Central memory CD4-positive, alpha-beta T cell (primary cell): ENCODE results near the gene LRRC66.

Source experiments
- DNase-seq: peaks from one replicate; pipeline ENCODE4 v3.0.0; 2022

Gene LRRC66

DNA sequence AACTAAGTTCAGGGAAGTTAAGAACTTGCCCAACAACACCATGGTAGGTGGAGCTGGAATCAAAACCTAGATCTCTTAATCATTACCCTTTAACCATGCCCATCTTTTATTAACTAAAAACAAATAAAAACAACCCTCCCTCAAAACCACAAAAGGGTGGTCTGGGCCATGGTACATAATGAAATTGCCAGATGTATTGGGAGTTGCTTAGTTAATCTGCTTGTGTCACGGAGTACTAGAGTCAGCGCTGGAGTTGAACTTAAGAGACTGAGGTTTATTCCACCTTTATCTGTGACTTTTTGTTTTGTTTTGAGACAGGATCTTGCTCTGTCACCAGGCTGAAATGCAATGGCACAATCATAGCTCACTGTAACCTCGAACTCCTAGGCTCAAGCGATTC is 13.3 kb downstream of the LRRC66 start:
- DNase-seq = no peak

DNA sequence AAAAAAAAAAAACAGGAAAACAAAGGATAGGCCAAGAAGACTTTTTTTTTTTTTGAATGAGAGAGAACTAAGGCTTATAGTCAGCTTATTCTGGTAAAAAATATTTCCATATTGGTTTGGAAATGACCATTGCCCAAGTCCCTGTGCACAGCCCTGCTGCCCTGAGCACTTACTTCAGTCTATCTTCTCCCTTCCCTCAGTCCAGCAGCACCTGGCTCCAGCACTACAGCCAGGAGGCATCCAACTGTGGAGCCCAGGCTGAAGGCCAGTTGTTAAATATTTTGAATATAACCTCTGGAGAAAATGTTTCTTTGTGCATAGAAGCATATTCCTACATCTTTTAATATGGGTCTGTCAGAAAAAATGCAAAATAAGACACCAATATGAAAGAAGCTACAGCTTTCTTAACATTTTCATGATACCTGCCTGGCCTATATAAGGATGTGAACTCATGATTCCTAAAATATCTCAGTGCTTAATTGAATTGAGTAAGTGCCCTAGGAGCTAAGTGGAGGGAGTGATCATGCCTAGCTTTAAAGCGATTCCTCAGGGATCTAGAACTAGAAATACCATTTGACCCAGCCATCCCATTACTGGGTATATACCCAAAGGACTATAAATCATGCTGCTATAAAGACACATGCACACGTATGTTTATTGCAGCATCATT is 14.4 kb downstream of the LRRC66 start:
- DNase-seq = no peak

DNA sequence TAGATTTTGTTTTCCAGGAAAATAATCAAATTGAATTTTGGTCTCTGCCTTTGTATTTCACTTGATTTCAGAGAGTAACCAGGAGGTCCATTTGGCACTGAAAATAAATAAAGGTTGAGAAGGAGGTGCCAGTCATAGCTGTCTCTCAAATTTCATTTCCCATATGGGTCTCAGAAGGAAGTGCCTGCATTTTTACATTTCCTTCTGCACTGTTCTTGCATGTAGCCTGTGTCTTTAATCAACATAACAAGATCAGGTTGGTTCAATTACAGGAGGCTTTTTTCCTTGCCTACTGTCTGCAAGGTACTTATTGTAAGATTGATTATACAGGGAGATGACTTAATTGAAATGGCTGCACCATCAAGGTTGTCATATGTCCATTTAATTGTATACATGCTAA is 15.7 kb downstream of the LRRC66 start:
- no peak for DNase-seq

DNA sequence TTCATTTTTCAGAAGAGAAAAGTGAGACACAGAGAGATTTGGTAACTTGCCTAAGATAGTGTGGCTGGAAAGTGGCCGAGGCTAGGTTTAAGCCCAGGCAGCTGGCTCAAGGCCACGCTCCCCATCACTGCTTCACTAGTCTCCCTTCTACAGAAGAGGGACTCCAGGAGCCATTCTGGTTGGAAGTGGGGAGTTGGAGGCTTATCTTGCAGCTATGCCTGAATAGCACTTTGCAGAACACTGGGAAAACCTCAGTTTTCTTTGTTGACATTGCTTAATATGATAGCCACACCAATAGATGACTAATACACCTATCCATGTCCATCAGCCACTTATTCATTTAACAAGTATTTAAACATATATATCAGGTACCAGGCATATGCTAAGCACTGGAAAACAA is 18.5 kb downstream of the LRRC66 start:
- DNase-seq = no peak

DNA sequence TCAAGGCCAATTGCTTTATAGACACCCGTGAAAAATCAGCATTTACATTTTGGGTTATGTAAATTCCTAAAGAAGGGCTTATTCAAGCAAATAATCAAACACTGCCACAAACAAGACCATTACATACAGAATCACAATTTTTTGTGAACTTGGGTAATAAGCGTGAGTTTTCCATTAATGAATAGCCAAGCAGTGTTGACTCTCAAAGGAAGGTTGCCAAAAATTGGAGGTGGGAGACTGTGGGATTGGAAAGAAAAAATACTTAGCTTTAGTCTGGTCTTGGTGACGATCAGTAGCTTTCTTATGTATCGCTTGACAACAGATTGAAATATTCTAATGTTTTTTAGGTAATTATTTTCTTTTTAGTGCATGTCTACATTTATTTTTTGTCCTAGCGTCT is 20.9 kb downstream of the LRRC66 start:
- DNase-seq = no peak

DNA sequence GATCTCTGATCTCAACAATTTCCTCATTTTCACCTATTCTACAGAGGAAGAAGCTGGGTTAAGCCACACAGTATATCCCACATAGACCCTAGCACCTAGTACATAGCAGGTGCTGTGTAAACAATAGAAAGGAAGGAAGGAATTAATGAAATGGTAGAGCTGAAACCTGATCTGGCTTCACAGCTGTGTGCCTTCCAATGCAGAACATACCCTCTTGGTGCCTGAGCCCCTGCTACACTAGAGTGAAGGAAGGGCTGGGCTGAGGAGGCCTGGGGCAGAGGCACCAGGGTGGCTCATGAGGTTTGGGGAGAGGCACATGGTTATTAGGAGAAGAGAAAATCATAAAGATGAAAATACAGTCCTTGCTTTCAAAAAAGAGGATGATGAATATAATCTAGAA is 21.3 kb downstream of the LRRC66 start:
- no peak for DNase-seq

DNA sequence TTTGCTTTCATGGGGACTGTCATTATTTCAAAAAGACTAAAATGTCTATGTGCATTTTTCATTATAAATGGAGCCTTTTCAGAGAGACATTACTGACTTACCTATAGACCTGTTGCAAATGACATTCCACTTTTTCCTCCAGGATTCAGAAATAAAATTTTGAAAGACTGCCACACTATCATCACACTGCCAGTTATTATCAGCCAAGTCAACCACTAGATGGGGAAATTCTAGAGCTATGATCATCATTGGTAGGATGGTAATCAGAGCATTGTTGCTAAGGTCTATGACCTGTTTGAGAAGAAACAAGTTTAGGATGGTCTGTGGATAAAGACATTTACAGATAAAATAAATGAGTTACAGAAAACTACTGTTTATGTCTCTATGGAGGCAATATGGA is 22.5 kb downstream of the LRRC66 start:
- DNase-seq = no peak

DNA sequence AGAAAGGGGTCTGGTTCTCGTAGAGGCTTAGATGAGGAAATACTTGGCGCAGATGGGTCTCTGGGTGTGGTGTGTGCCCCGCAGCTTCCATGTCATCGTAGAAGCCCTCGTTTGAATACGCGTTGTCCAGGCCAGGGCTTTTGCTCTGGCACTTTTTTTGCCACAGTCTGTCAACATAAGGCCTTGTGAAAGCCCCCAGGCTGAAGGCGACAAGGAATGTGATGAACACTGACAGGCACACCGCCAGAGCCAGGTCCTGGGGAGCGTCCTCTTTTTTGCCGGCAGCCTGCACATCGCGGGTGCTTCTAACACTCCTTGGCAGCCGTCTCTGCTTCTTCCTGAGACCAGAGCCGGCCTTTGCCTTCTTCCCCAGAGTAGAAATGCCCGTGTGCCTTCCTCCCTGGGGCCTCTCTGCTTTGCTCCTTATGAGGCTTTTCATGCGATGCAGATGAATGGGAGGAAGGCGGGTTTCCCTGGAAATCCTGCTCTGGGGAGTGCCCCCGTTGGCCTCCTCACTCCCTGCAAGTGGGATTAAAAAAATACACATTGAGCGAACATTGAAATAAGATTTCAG is 24.4 kb downstream of the LRRC66 start:
- DNase-seq = no peak

DNA sequence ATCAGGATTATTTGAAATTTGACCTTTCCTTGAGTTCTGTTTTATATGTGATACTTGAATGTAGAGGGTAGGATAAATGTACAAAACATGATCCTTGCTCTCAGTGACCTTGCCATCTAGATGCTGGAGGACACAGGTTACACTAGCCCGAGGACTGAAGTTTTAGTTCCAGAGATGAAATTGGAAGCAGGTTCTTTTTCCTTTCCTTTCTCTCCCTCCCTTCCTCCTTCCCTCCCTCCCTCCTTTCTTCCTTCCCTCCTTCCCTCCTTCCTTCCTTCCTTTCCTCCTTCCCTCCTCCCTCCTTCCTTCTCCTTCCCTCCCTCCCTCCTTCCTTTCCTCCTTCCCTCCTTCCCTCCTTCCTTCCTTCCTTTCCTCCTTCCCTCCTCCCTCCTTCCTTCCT is 54.3 kb downstream of the LRRC66 start:
- no peak for DNase-seq

DNA sequence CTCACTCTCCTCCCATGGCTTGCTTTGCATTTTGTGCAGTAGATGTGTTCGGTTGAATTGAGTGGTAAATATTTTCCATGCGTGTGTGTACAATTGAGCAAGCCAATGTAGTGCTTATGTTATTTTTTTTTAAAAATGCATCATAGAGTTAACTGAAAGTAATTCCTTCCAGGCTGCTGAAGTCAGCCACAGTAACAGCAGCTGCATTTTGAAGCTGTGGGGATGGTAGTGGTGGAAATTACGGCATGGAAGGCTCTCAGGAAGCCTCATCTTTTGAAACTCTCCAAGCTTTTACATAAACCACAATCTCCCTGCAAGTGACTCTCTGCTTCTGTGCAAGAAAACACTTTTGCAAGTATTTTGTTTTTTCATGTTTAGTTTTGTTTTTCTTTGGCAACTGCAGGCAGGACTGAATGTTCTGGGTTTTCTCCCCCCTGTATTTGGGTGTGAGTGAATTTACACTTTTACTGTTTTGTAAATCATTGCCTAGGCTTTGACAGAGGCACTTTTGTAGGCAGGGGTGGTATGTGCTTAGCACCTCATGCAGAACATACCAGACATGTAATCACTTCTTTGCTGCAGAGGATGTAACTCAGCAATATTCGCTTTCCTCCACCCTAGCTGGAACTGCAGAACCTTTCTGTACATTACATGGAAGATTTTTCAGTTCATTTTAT is 56.2 kb downstream of the LRRC66 start:
- DNase-seq = no peak

DNA sequence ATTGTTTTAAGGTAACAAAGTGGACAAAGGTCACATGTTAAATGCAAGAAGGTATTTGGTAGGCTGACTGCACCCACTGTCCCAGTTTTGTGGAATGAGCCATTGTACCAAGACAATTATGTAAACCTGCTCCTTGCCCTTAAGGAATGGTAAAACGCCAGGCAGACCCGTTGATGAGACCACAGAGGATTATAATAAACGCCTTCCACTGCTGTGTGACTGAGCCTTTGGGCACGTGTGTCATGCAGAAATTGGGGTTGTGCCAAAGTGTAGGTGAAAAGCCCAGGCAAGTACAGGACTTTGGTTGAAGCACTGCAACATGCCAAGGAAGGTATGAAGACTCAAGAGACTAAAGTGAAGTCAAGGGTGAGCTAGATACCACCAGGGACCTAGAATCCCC is 59.7 kb downstream of the LRRC66 start:
- DNase-seq = no peak

DNA sequence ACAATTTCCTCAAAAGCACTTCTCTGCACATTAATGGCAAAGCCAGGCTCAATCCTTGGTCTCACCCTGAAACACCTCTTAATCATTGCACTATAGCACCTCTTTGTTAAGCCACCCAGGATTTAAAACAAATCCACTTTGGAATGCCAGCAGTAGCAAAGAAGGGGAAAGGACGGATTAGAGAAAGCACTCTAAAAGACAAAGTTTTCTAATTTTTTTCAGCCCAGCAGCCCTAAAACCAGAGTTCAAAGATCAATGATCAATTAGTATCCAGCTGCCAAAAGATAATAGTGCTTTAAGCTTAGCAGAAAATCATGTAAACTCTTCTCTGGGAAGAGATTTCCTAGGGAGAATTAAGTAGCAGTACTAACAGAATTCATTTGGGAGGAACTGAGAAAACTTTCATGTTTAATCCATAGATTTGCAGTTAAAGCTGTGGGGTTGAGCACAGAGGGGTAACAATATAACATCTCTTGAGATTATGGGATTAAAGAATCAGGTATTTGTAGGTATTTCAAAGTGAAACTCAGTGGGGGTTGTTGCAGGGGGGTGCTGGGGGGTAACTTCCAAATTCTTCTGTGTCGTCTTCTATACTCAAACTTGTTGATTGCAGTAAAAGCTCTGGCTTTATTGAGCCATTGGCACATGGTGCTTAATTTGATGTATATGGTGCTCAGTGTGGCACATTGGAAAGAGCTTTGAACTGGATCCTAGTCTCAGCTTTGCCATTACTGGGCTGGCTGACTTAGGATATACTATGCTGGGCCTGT is 61.8 kb downstream of the LRRC66 start:
- no peak for DNase-seq
